ENCODE data around the gene ARL16.

The ARL16 gene

GRCh38 chr17:81691608-81692007 is 8.0 kb upstream of the ARL16 start:
- no peak for DNase-seq (ENCODE audit: extremely low read depth, insufficient read length)

GRCh38 chr17:81691196-81691595 is 7.6 kb upstream of the ARL16 start:
- H3K27me3 ChIP-seq (replicated peaks; ENCODE audit: control insufficient read depth, insufficient read depth, low read length) = no peaks in the 10 kb centered on the region
- DNase-seq (ENCODE audit: extremely low read depth, insufficient read length) = no peak
- no peak overlapping the region for H3K4me3 ChIP-seq (replicated peaks; ENCODE audit: low read depth, low read length)
- H3K36me3 ChIP-seq (ENCODE audit: control insufficient read depth, insufficient read depth, low read length) = peaks cover 72% of the 10 kb centered on the region
- no peak for TF ChIP-seq CTCF (IDR thresholded peaks at IDR 0.05; ENCODE audit: insufficient read depth, low read length, poor library complexity, severe bottlenecking)

More at GRCh38 chr17:81691608-81692007, 8.0 kb upstream of the ARL16 start:
- TF ChIP-seq CTCF (IDR thresholded peaks at IDR 0.05; ENCODE audit: insufficient read depth, low read length, poor library complexity, severe bottlenecking) = no peak
- Histone ChIP-seq H3K27me3 (replicated peaks; ENCODE audit: control insufficient read depth, insufficient read depth, low read length) (no peaks in the 10 kb centered on the region), H3K36me3 (ENCODE audit: control insufficient read depth, insufficient read depth, low read length) (peaks cover 72% of the 10 kb centered on the region), H3K4me3 (replicated peaks; ENCODE audit: low read depth, low read length) (no peak overlapping the region)

- Histone ChIP-seq H3K4me3 (replicated peaks; ENCODE audit: low read depth, low read length) (no peak overlapping the region), H3K36me3 (ENCODE audit: control insufficient read depth, insufficient read depth, low read length) (peaks cover 72% of the 10 kb centered on the region), H3K27me3 (replicated peaks; ENCODE audit: control insufficient read depth, insufficient read depth, low read length) (no peaks in the 10 kb centered on the region)
- no peak for DNase-seq (ENCODE audit: extremely low read depth, insufficient read length)
- TF ChIP-seq CTCF (IDR thresholded peaks at IDR 0.05; ENCODE audit: insufficient read depth, low read length, poor library complexity, severe bottlenecking) = no peak
These were observed 7.0 kb upstream of the ARL16 start for GRCh38 chr17:81690549-81690948.

DNA sequence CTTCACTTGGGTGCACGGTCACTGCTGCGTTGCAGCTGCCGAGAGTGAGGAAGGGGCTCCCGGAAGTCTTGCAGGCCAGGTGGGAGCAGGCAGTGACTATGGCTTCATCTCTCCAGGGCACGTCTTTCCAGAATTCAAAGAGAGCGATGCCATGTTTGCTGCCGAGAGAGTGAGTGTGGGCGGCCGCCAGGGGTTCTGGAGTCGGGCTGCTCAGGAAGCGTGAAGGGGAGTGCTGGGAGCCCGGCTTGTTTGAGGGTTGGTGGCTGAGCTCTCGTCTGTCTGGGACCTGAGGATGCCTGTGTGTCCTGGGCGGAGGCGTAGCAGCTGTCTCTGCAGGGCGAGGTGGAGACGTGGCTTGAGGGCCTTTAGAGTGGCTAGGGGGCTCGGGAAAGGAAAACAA is 6.5 kb upstream of the ARL16 start:
- no peak overlapping the region for H3K4me3 ChIP-seq (replicated peaks; ENCODE audit: low read depth, low read length)
- DNase-seq (ENCODE audit: extremely low read depth, insufficient read length) = no peak
- H3K27me3 ChIP-seq (replicated peaks; ENCODE audit: control insufficient read depth, insufficient read depth, low read length) = no peaks in the 10 kb centered on the region
- no peak for TF ChIP-seq CTCF (IDR thresholded peaks at IDR 0.05; ENCODE audit: insufficient read depth, low read length, poor library complexity, severe bottlenecking)
- peaks cover 69% of the 10 kb centered on the region for H3K36me3 ChIP-seq (ENCODE audit: control insufficient read depth, insufficient read depth, low read length)

DNA sequence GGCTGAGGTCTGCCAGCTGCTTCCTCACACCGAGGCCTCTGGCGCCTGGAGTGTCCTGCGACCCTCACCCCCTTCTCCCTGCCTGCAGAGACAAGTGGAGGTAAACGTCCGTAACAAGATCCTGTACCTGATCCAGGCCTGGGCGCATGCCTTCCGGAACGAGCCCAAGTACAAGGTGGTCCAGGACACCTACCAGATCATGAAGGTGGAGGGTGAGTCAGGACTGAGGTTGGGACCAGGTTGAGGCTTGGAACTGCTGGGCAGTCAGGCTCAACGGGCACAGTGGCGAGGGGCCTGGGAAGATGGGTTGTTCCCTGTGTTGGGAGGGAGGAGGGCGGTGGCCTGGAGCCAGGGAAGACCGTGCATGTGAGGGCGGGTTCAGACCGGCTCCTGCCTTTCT is 5.0 kb upstream of the ARL16 start:
- Histone ChIP-seq H3K4me3 (replicated peaks; ENCODE audit: low read depth, low read length) (no peak overlapping the region), H3K36me3 (ENCODE audit: control insufficient read depth, insufficient read depth, low read length) (peaks cover 61% of the 10 kb centered on the region), H3K27me3 (replicated peaks; ENCODE audit: control insufficient read depth, insufficient read depth, low read length) (no peaks in the 10 kb centered on the region)
- no peak for TF ChIP-seq CTCF (IDR thresholded peaks at IDR 0.05; ENCODE audit: insufficient read depth, low read length, poor library complexity, severe bottlenecking)
- DNase-seq (ENCODE audit: extremely low read depth, insufficient read length) = no peak
